ENCODE data around the gene PRKX.
A peak's percentile ranks its signal among the peaks of the same experiment; 100 is the strongest.
"Not testable (repeated sequence)": the region's sequence is repeated elsewhere in the genome, so short reads cannot be mapped to it uniquely, and the experiment has no call there.

Gene PRKX

GRCh38 chrX:3711331-3711917 is 2.0 kb downstream of the PRKX start:
- DNase-seq: no peak

- not testable (repeated sequence) for DNase-seq
These were observed 5.7 kb downstream of the PRKX start for GRCh38 chrX:3707673-3708274.

- no peak for DNase-seq
These were observed 7.0 kb downstream of the PRKX start for GRCh38 chrX:3706481-3706880.

- not testable (repeated sequence) for DNase-seq
These were observed 10.2 kb downstream of the PRKX start for GRCh38 chrX:3703251-3703650.

GRCh38 chrX:3702095-3702494 is 11.4 kb downstream of the PRKX start:
- DNase-seq: not testable (repeated sequence)

- DNase-seq: not testable (repeated sequence)
These were observed 12.0 kb downstream of the PRKX start for GRCh38 chrX:3701445-3701928.

GRCh38 chrX:3699821-3700381 is 13.5 kb downstream of the PRKX start:
- no peak for DNase-seq

GRCh38 chrX:3697701-3698279 is 15.7 kb downstream of the PRKX start:
- peak; percentile 80 for DNase-seq

GRCh38 chrX:3697220-3697684 is 16.2 kb downstream of the PRKX start:
- DNase-seq: no peak

- no peak for DNase-seq
These were observed 17.9 kb downstream of the PRKX start for GRCh38 chrX:3695536-3695935.

GRCh38 chrX:3690140-3690539 is 23.3 kb downstream of the PRKX start:
- peak; percentile 30 for DNase-seq

GRCh38 chrX:3683236-3683635 is 30.2 kb downstream of the PRKX start:
- DNase-seq: not testable (repeated sequence)

GRCh38 chrX:3680459-3680858 is 33.0 kb downstream of the PRKX start:
- DNase-seq: no peak

GRCh38 chrX:3679669-3680068 is 33.8 kb downstream of the PRKX start:
- no peak for DNase-seq

GRCh38 chrX:3678328-3678727 is 35.1 kb downstream of the PRKX start:
- no peak for DNase-seq

- DNase-seq: no peak
These were observed 38.6 kb downstream of the PRKX start for GRCh38 chrX:3674881-3675280.

GRCh38 chrX:3669841-3670475 is 43.5 kb downstream of the PRKX start:
- no peak for DNase-seq

- DNase-seq: no peak
These were observed 46.5 kb downstream of the PRKX start for GRCh38 chrX:3666975-3667374.

GRCh38 chrX:3664921-3665320 is 48.5 kb downstream of the PRKX start:
- no peak for DNase-seq

- not testable (repeated sequence) for DNase-seq
These were observed 49.7 kb downstream of the PRKX start for GRCh38 chrX:3663576-3664250.

GRCh38 chrX:3659761-3660160 is 53.7 kb downstream of the PRKX start:
- peak; percentile 36 for DNase-seq

GRCh38 chrX:3655181-3655580 is 58.3 kb downstream of the PRKX start:
- no peak for DNase-seq

GRCh38 chrX:3653111-3653510 is 60.3 kb downstream of the PRKX start:
- DNase-seq: no peak

Data from fibroblast of skin of scalp (primary cell).